HL-60 (cell line): ENCODE data around the gene DNAJB6.

Experiments used
- DNase-seq, 2 experiments: peaks; one replicate each; pipeline ENCODE4 v3.0.0-alpha.2; 2010 to 2020; ENCODE audit warnings: low read depth in 1 of 2, low spot score in 1 of 2
- H3K27ac ChIP-seq: fragments of 250-450 bp; sonication (Bioruptor Pico); replicated peaks from 2 replicates; pipeline ENCODE4 v1.5.1; 2020; ENCODE audit warnings: mild to moderate bottlenecking, moderate library complexity
- H3K27me3 ChIP-seq: fragments of 250-450 bp; sonication (Bioruptor Pico); 2 replicates; pipeline ENCODE4 v1.5.1; 2021; ENCODE audit warnings: mild to moderate bottlenecking, moderate library complexity; ENCODE audit not compliant: insufficient read depth, poor library complexity, severe bottlenecking
- H3K4me3 ChIP-seq: replicated peaks from 2 replicates; pipeline ENCODE4 v1.5.1; 2011; ENCODE audit warnings: mild to moderate bottlenecking, control low read depth, low read length; ENCODE audit not compliant: insufficient read depth
- GABPA ChIP-seq: IDR thresholded peaks from 2 replicates; pipeline ENCODE4 v1.6.1; 2012; ENCODE audit warnings: low read depth
- POLR2AphosphoS5 ChIP-seq: IDR thresholded peaks from 2 replicates; pipeline ENCODE4 v1.6.1; 2012; ENCODE audit warnings: low read depth
- SPI1 ChIP-seq: IDR thresholded peaks from 2 replicates; pipeline ENCODE4 v1.6.1; 2012; ENCODE audit warnings: low read depth, mild to moderate bottlenecking, borderline replicate concordance
- TF ChIP-seq, protein P1 (sequence below): IDR thresholded peaks from 2 replicates; pipeline ENCODE4 v1.6.1; 2012; ENCODE audit warnings: low read depth; ENCODE audit not compliant: insufficient replicate concordance
- TF ChIP-seq, protein P2 (sequence below): IDR thresholded peaks from one replicate; pipeline ENCODE4 v1.5.1; 2011; ENCODE audit warnings: low read length, control low read depth, inconsistent platforms; ENCODE audit not compliant: insufficient read depth

The DNAJB6 gene

DNA sequence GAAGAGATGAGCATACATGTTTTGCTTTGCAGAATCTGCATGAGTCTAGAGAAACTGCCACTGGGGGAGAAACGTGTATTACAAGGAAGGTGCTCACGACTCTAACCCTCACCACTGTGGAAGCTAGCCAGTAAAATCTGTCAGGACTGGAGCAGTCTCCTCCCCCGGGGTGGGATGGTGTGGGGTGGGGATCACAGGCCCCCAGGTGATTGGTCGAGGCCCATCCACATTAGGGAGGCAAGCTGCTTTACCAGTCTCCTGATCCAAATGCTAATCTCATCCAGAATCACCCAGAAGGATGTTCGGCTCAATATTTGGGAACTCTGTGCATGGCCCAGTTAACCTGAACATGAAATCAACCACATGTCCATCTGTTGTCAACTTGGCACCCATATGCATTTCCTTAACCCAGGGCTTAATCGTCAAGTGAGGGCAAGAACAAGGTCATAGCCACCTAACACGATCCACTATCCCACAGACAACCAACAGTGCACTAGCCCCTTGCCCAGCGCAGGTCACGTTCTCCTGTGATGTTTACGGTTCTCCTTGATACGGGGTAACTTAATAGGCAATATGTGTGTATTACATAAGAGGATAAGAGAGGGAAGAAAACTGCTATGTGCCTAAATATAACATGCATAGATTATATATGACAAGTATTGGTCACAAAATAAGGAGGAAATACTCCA, 40.8 kb downstream of the DNAJB6 start:
- no peak overlapping the region for H3K27ac ChIP-seq
- no peak for DNase-seq

DNA sequence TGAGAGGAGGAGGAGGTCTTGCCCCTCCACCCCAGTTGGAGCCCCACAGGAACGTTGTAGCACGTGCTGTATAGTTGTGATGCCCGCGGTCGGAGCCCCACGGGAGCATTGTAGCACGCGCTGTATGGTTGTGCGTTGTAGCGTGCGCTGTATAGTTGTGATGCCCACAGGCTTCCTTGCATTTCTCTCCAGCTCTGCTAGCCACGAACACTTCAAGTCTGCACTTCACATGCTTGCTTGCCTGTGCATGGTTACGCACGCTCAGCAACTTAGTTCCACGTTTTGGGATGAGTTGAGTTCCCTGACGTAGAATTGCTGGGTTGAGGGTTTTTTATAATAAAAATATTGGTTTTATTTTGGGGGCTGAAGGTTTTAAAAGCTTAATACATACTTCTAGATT, 41.6 kb downstream of the DNAJB6 start:
- Histone ChIP-seq H3K27me3 (no peaks in the 10 kb centered on the region), H3K27ac (no peak overlapping the region), H3K4me3 (no peak overlapping the region)
- DNase-seq, result no peak
- TF ChIP-seq, protein P1, sequence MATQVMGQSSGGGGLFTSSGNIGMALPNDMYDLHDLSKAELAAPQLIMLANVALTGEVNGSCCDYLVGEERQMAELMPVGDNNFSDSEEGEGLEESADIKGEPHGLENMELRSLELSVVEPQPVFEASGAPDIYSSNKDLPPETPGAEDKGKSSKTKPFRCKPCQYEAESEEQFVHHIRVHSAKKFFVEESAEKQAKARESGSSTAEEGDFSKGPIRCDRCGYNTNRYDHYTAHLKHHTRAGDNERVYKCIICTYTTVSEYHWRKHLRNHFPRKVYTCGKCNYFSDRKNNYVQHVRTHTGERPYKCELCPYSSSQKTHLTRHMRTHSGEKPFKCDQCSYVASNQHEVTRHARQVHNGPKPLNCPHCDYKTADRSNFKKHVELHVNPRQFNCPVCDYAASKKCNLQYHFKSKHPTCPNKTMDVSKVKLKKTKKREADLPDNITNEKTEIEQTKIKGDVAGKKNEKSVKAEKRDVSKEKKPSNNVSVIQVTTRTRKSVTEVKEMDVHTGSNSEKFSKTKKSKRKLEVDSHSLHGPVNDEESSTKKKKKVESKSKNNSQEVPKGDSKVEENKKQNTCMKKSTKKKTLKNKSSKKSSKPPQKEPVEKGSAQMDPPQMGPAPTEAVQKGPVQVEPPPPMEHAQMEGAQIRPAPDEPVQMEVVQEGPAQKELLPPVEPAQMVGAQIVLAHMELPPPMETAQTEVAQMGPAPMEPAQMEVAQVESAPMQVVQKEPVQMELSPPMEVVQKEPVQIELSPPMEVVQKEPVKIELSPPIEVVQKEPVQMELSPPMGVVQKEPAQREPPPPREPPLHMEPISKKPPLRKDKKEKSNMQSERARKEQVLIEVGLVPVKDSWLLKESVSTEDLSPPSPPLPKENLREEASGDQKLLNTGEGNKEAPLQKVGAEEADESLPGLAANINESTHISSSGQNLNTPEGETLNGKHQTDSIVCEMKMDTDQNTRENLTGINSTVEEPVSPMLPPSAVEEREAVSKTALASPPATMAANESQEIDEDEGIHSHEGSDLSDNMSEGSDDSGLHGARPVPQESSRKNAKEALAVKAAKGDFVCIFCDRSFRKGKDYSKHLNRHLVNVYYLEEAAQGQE, result no peak
- TF ChIP-seq GABPA (no peak), POLR2AphosphoS5 (no peak), SPI1 (no peak)
- TF ChIP-seq, protein P2, sequence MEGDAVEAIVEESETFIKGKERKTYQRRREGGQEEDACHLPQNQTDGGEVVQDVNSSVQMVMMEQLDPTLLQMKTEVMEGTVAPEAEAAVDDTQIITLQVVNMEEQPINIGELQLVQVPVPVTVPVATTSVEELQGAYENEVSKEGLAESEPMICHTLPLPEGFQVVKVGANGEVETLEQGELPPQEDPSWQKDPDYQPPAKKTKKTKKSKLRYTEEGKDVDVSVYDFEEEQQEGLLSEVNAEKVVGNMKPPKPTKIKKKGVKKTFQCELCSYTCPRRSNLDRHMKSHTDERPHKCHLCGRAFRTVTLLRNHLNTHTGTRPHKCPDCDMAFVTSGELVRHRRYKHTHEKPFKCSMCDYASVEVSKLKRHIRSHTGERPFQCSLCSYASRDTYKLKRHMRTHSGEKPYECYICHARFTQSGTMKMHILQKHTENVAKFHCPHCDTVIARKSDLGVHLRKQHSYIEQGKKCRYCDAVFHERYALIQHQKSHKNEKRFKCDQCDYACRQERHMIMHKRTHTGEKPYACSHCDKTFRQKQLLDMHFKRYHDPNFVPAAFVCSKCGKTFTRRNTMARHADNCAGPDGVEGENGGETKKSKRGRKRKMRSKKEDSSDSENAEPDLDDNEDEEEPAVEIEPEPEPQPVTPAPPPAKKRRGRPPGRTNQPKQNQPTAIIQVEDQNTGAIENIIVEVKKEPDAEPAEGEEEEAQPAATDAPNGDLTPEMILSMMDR, result no peak

More for the DNA sequence above, 40.8 kb downstream of the DNAJB6 start:
- TF ChIP-seq POLR2AphosphoS5 (no peak), SPI1 (no peak), GABPA (no peak)
- TF ChIP-seq, protein P1, result no peak
- TF ChIP-seq, protein P2, result no peak
- H3K27me3 ChIP-seq, result no peaks in the 10 kb centered on the region
- H3K4me3 ChIP-seq, result no peak overlapping the region

DNA sequence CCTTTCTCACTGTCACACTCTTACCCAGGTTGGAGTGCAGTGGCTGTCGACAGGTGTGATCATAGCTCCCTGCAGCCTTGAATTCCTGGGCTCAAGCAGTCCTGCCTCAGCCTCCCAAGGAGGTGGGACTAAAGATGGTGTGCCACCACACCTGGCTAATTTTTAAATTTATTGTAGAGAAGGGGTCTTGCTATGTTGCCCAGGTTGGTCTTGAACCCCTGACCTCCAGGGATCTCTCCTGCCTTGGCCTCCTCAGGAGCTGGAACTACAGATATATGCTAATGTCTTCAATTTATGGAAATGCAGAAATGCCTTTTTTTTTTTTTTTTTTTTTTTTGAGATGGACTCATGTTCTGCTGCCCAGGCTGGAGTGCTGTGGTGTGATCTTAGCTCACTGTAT, 42.7 kb downstream of the DNAJB6 start:
- TF ChIP-seq SPI1 (no peak), POLR2AphosphoS5 (no peak), GABPA (no peak)
- TF ChIP-seq, protein P1, result no peak
- TF ChIP-seq, protein P2, result no peak
- DNase-seq, result no peak
- H3K27me3 ChIP-seq, result no peaks in the 10 kb centered on the region
- H3K27ac ChIP-seq, result no peak overlapping the region; the same call in 1 of the 2 replicates
- no peak overlapping the region for H3K4me3 ChIP-seq
